H9 (cell line): Measurements from ENCODE around the gene BPIFB3. TPM values are rescaled to one million over a fixed set of nuclear protein-coding genes. Genes with fewer than 3 reads are reported as not detected.

Experiments used
- DNase-seq: peaks from one replicate; pipeline ENCODE4 v3.0.0-alpha.2; 2017
- H2AFZ ChIP-seq: one replicate; pipeline ENCODE4 v1.6.1; 2013; ENCODE audit warnings: mild to moderate bottlenecking, low read length, control low read depth, moderate library complexity
- H2AK5ac ChIP-seq: 2 replicates; pipeline ENCODE4 v1.6.1; 2013; ENCODE audit warnings: low read length, control low read depth, mixed read lengths; ENCODE audit not compliant: insufficient read length
- H2BK120ac ChIP-seq: one replicate; pipeline ENCODE4 v1.6.1; 2013; ENCODE audit warnings: low read depth, mild to moderate bottlenecking, low read length, control low read depth, inconsistent platforms; ENCODE audit not compliant: poor library complexity, severe bottlenecking
- H2BK12ac ChIP-seq: 2 replicates; pipeline ENCODE4 v1.6.1; 2013; ENCODE audit warnings: low read length, control low read depth, mixed read lengths, low read depth; ENCODE audit not compliant: insufficient read length
- H2BK15ac ChIP-seq: 2 replicates; pipeline ENCODE4 v1.6.1; 2013; ENCODE audit warnings: low read depth, low read length, control low read depth
- H2BK20ac ChIP-seq: one replicate; pipeline ENCODE4 v1.6.1; 2013; ENCODE audit warnings: low read depth, mild to moderate bottlenecking, low read length, control low read depth, inconsistent platforms; ENCODE audit not compliant: poor library complexity, severe bottlenecking
- H2BK5ac ChIP-seq: 2 replicates; pipeline ENCODE4 v1.6.1; 2013; ENCODE audit warnings: low read length, control low read depth, mixed read lengths; ENCODE audit not compliant: insufficient read length
- H3K14ac ChIP-seq: 2 replicates; pipeline ENCODE4 v1.6.1; 2013; ENCODE audit warnings: low read length, control low read depth; ENCODE audit not compliant: insufficient read depth
- H3K18ac ChIP-seq: 2 replicates; pipeline ENCODE4 v1.6.1; 2013; ENCODE audit warnings: low read depth, mild to moderate bottlenecking, mixed read lengths, low read length, control low read depth; ENCODE audit not compliant: insufficient read length
- H3K23ac ChIP-seq: 2 replicates; pipeline ENCODE4 v1.6.1; 2013; ENCODE audit warnings: low read length, control low read depth, mixed read lengths, low read depth; ENCODE audit not compliant: insufficient read length
- H3K23me2 ChIP-seq: 2 replicates; pipeline ENCODE4 v1.6.1; 2013; ENCODE audit warnings: low read depth, mild to moderate bottlenecking, mixed read lengths, low read length, control low read depth; ENCODE audit not compliant: insufficient read length, poor library complexity, severe bottlenecking
- H3K27ac ChIP-seq: 2 replicates; pipeline ENCODE4 v1.5.1; 2013; ENCODE audit warnings: low read length, control low read depth, mixed read lengths, low read depth; ENCODE audit not compliant: insufficient read length
- H3K27me3 ChIP-seq: 2 replicates; pipeline ENCODE4 v1.6.1; 2013; ENCODE audit warnings: low read length, control low read depth, inconsistent platforms; ENCODE audit not compliant: insufficient read depth
- H3K4ac ChIP-seq: 2 replicates; pipeline ENCODE4 v1.6.1; 2013; ENCODE audit warnings: low read depth, mild to moderate bottlenecking, control low read depth, inconsistent platforms, low read length, moderate library complexity
- H3K4me1 ChIP-seq: 2 replicates; pipeline ENCODE4 v1.6.1; 2013; ENCODE audit warnings: low read length, control low read depth, inconsistent platforms; ENCODE audit not compliant: insufficient read depth
- H3K4me2 ChIP-seq: 2 replicates; pipeline ENCODE4 v1.6.1; 2013; ENCODE audit warnings: low read length, control low read depth, mixed read lengths; ENCODE audit not compliant: insufficient read length, insufficient read depth
- H3K56ac ChIP-seq: 2 replicates; pipeline ENCODE4 v1.6.1; 2013; ENCODE audit warnings: low read depth, mild to moderate bottlenecking, mixed read lengths, low read length, control low read depth; ENCODE audit not compliant: insufficient read length
- H3K79me1 ChIP-seq: 2 replicates; pipeline ENCODE4 v1.6.1; 2013; ENCODE audit warnings: low read depth, mild to moderate bottlenecking, moderate library complexity, low read length, control low read depth, inconsistent platforms; ENCODE audit not compliant: insufficient read depth, poor library complexity, severe bottlenecking
- H3K79me2 ChIP-seq: 2 replicates; pipeline ENCODE4 v1.6.1; 2013; ENCODE audit warnings: low read length, control low read depth, inconsistent platforms; ENCODE audit not compliant: insufficient read depth
- H3K9ac ChIP-seq: 2 replicates; pipeline ENCODE4 v1.6.1; 2013; ENCODE audit warnings: low read length, control low read depth, mixed read lengths; ENCODE audit not compliant: insufficient read length; ENCODE audit errors: extremely low read depth
- H3K9me3 ChIP-seq: one replicate; pipeline ENCODE4 v1.6.1; 2013; ENCODE audit warnings: low read depth, low read length, inconsistent platforms; ENCODE audit not compliant: control insufficient read depth
- H3T11ph ChIP-seq: one replicate; pipeline ENCODE4 v1.6.1; 2013; ENCODE audit warnings: mild to moderate bottlenecking, low read length, control low read depth, inconsistent platforms
- H4K20me1 ChIP-seq: one replicate; pipeline ENCODE4 v1.6.1; 2013; ENCODE audit not compliant: control insufficient read depth, insufficient read length, insufficient read depth
- H4K5ac ChIP-seq: 2 replicates; pipeline ENCODE4 v1.6.1; 2013; ENCODE audit warnings: low read depth, mild to moderate bottlenecking, mixed read lengths, low read length, control low read depth; ENCODE audit not compliant: insufficient read length
- H4K8ac ChIP-seq: replicated peaks from 2 replicates; pipeline ENCODE4 v1.6.1; 2013; ENCODE audit warnings: low read length, control low read depth, mixed read lengths, low read depth; ENCODE audit not compliant: insufficient read length
- H4K91ac ChIP-seq: 2 replicates; pipeline ENCODE4 v1.6.1; 2013; ENCODE audit warnings: low read depth, mild to moderate bottlenecking, moderate library complexity, mixed read lengths, low read length, control low read depth; ENCODE audit not compliant: insufficient read length
- H3K27ac Mint-ChIP-seq, 3 experiments: 2 replicates in 2 of 3; 3 replicates in 1 of 3; pipeline ENCODE4 v1.8.0; 2020 to 2021; ENCODE audit warnings: mixed read lengths in 3 of 3, mild to moderate bottlenecking in 1 of 3, moderate library complexity in 1 of 3
- H3K27me3 Mint-ChIP-seq: 2 replicates; pipeline ENCODE4 v1.8.0; 2021; ENCODE audit warnings: low read depth, mild to moderate bottlenecking, moderate library complexity, mixed read lengths
- H3K36me3 Mint-ChIP-seq, 3 experiments: 2 replicates in 2 of 3; 3 replicates in 1 of 3; pipeline ENCODE4 v1.8.0; 2020 to 2021; ENCODE audit warnings: low read depth in 3 of 3, mixed read lengths in 3 of 3; ENCODE audit not compliant: insufficient read depth in 1 of 3
- H3K4me1 Mint-ChIP-seq, 2 experiments: 2 replicates each; pipeline ENCODE4 v1.8.0; 2020; ENCODE audit warnings: mixed read lengths in 2 of 2
- H3K4me3 Mint-ChIP-seq, 2 experiments: 2 replicates in 1 of 2; 3 replicates in 1 of 2; pipeline ENCODE4 v1.8.0; 2020 to 2021; ENCODE audit warnings: mild to moderate bottlenecking in 2 of 2, mixed read lengths in 2 of 2, moderate library complexity in 1 of 2
- H3K9me3 Mint-ChIP-seq, 2 experiments: 2 replicates in 1 of 2; 3 replicates in 1 of 2; pipeline ENCODE4 v1.8.0; 2020; ENCODE audit warnings: mild to moderate bottlenecking in 2 of 2, mixed read lengths in 2 of 2, moderate library complexity in 1 of 2
- CTCF ChIP-seq: fragments of 200-600 bp; sonication (generic); conservative IDR thresholded peaks from 3 replicates; pipeline ENCODE4 v1.8.0; 2021; ENCODE audit warnings: antibody characterized with exemption, mild to moderate bottlenecking
- WGBS: extraction: QIAGEN DNeasy Blood & Tissue Kit; methylation state at CpG from one replicate; pipeline ENCODE4 v1.1.7; 2013; ENCODE audit warnings: missing lambda C conversion rate, low lambda C conversion rate, mixed read lengths; ENCODE audit not compliant: insufficient read length; ENCODE audit errors: extremely low coverage; 5-methylcytosine and 5-hydroxymethylcytosine counted together
- total RNA-seq: library from RNA; stranded (reverse); gene quantifications from 2 replicates; pipeline ENCODE4 v1.2.1, GENCODE V29; 2021

BPIFB3 gene
- total RNA-seq, 1 experiment from 2014 or later = not detected

- Histone ChIP-seq H3K23me2 (no peaks in the 10 kb centered on the region), H3K79me1 (no peaks in the 10 kb centered on the region), H3K23ac (no peak overlapping the region), H2BK15ac (no peak overlapping the region), H3K27me3 (no peaks in the 10 kb centered on the region), H4K20me1 (no peaks in the 10 kb centered on the region), H4K8ac (no peak overlapping the region), H3K27ac (no peak overlapping the region), H2BK12ac (no peak overlapping the region), H3K4me2 (no peak overlapping the region), H3K4ac (no peak overlapping the region), H2BK20ac (no peak overlapping the region), H3K9ac (no peak overlapping the region), H4K5ac (no peak overlapping the region), H3K9me3 (peaks cover 5% of the 10 kb centered on the region), H3K14ac (no peak overlapping the region), H3K79me2 (no peaks in the 10 kb centered on the region), H2BK5ac (no peak overlapping the region), H3K56ac (no peak overlapping the region), H2AFZ (no peak overlapping the region), H3K18ac (no peak overlapping the region), H2BK120ac (no peak overlapping the region), H3T11ph (no peak overlapping the region), H3K4me1 (no peaks in the 10 kb centered on the region), H4K91ac (no peak overlapping the region), H2AK5ac (no peak overlapping the region)
- no peak for TF ChIP-seq CTCF
- H3K27me3 Mint-ChIP-seq = peaks cover 24% of the 10 kb centered on the region
- H3K27ac Mint-ChIP-seq = no peak overlapping the region
- no peaks in the 10 kb centered on the region; a peak in 1 of 4 replicates for H3K4me1 Mint-ChIP-seq
- peaks cover 14 to 17% of the 10 kb centered on the region in 2 experiments for H3K9me3 Mint-ChIP-seq
- peaks cover 0 to 9% (median 9%) of the 10 kb centered on the region in 3 experiments; a peak in 4 of 7 replicates for H3K36me3 Mint-ChIP-seq
- DNase-seq = no peak
- no CpG with 5 or more reads among the region's 2 CpGs for WGBS
- H3K4me3 Mint-ChIP-seq = no peak overlapping the region
These were observed 10.5 kb upstream of the BPIFB3 start for GRCh38 chr20:33042983-33043730.
